BLaER1 treated with 17β-estradiol and CSF1 and Interleukin-3, amounts not matched to agents 10 nM and 100 nM (cell line): Measurements from ENCODE around the gene NHEJ1.

ENCODE experiments used
- H3K27ac ChIP-seq, 11 experiments: shearing (Covaris generic); formaldehyde crosslinking; 2 replicates each; pipeline ENCODE4 v1.8.1; 2022
- H3K27me3 ChIP-seq, 11 experiments: shearing (Covaris generic); formaldehyde crosslinking; 2 replicates each; pipeline ENCODE4 v1.8.1; 2022
- H3K36me3 ChIP-seq, 11 experiments: shearing (Covaris generic); formaldehyde crosslinking; 2 replicates each; pipeline ENCODE4 v1.8.1; 2022
- H3K4me1 ChIP-seq, 10 experiments: shearing (Covaris generic); formaldehyde crosslinking; 2 replicates each; pipeline ENCODE4 v1.8.1; 2022
- H3K4me2 ChIP-seq, 11 experiments: shearing (Covaris generic); formaldehyde crosslinking; 2 replicates each; pipeline ENCODE4 v1.8.1; 2022
- H3K4me3 ChIP-seq, 10 experiments: shearing (Covaris generic); formaldehyde crosslinking; 2 replicates each; pipeline ENCODE4 v1.8.1; 2022
- H3K9ac ChIP-seq, 11 experiments: shearing (Covaris generic); formaldehyde crosslinking; 2 replicates each; pipeline ENCODE4 v1.8.1; 2022
- H3K9me3 ChIP-seq, 11 experiments: shearing (Covaris generic); formaldehyde crosslinking; replicated peaks in 1 of 11; 2 replicates each; pipeline ENCODE4 v1.8.1; 2022
- H4K20me1 ChIP-seq, 11 experiments: shearing (Covaris generic); formaldehyde crosslinking; 2 replicates each; pipeline ENCODE4 v1.8.1; 2022
- Cebpa-rat ChIP-seq, 11 experiments: shearing (Covaris generic); IDR thresholded peaks; 2 replicates each; pipeline ENCODE4 v1.8.1; 2022

Gene NHEJ1

DNA sequence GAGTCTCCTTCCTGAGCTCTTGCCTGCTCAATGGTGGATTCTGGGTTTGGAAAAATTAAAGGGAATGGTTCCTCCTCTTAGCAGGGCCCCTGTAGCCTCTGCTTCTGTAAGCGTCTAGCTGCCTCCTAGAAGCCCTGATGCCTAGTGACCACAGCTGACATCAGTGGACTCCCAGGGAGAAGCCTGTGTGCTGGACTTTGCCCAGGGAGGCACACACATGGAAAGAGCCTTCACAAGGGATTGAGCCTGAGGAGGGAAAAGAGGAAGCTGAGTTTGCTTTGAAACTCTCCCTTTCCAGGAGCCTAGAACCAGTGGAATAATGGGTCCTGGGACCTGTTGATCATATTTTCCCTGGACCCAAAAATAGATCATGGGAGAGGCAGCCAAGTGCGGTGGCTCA lies 117.9 kb downstream of the NHEJ1 start:
- no peak for TF ChIP-seq Cebpa-rat (IDR thresholded peaks at IDR 0.05)
- Histone ChIP-seq H3K36me3 (no peaks in the 10 kb centered on the region), H3K4me1 (no peaks in the 10 kb centered on the region), H3K9me3 (no peaks in the 10 kb centered on the region), H4K20me1 (peaks cover 0 to 20% (median 0%) of the 10 kb centered on the region in 11 experiments; a peak in 6 of 22 replicates), H3K9ac (no peak overlapping the region), H3K27ac (no peak overlapping the region), H3K27me3 (peaks cover 0 to 33% (median 10%) of the 10 kb centered on the region in 11 experiments; a peak in 11 of 22 replicates), H3K4me3 (no peak overlapping the region), H3K4me2 (no peak overlapping the region)

DNA sequence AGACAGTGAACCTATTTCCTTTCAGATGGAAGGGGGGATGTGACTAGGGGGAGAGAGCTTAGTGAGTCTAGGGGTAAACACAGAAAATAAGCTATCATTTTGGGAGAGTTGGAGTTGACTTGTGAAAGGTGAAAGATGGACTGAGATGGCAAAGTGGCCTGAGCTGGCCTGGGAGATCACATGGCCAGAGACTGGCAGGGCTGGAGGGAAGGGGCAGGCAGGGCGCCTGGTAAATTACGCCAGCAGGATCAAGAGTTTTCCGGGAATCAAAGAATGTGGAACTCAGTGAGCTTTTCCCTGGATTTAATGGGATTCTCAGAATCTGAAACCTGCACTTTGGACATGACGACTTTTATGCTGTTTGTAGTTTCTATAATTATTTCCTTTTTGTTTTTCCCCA lies 118.5 kb downstream of the NHEJ1 start:
- no peak overlapping the region for H3K27ac ChIP-seq
- no peak overlapping the region for H3K9ac ChIP-seq
- H3K9me3 ChIP-seq = no peaks in the 10 kb centered on the region
- TF ChIP-seq Cebpa-rat (IDR thresholded peaks at IDR 0.05) = no peak
- no peaks in the 10 kb centered on the region for H3K36me3 ChIP-seq
- H4K20me1 ChIP-seq = peaks cover 0 to 25% (median 0%) of the 10 kb centered on the region in 11 experiments; a peak in 4 of 22 replicates
- H3K27me3 ChIP-seq = peaks cover 0 to 31% (median 10%) of the 10 kb centered on the region in 11 experiments; a peak in 10 of 22 replicates
- no peaks in the 10 kb centered on the region for H3K4me1 ChIP-seq
- no peak overlapping the region for H3K4me3 ChIP-seq
- no peak overlapping the region for H3K4me2 ChIP-seq

- Histone ChIP-seq H3K4me1 (no peaks in the 10 kb centered on the region), H3K36me3 (no peaks in the 10 kb centered on the region), H3K27ac (no peak within 1 kb of the TSS), H4K20me1 (peaks cover 0 to 29% (median 0%) of the 10 kb centered on the region in 11 experiments; a peak in 4 of 22 replicates), H3K4me3 (no peak within 1 kb of the TSS), H3K9ac (no peak within 1 kb of the TSS), H3K27me3 (peaks cover 0 to 24% (median 10%) of the 10 kb centered on the region in 11 experiments; a peak in 9 of 22 replicates), H3K4me2 (no peak within 1 kb of the TSS), H3K9me3 (no peaks in the 10 kb centered on the region)
- no peak for TF ChIP-seq Cebpa-rat (IDR thresholded peaks at IDR 0.05)
Measured at GRCh38 chr2:219041252-219041651, 119.4 kb downstream of the NHEJ1 start, which contains the start of gene CFAP65. Gene CFAP65, minus strand, starts transcription at chr2:219041516. Its CDS starts 2,468 bp downstream, at chr2:219039048.

- H3K27ac ChIP-seq = no peak overlapping the region
- no peak overlapping the region for H3K9ac ChIP-seq
- H3K4me2 ChIP-seq = no peak overlapping the region
- H3K4me3 ChIP-seq = no peak overlapping the region
- no peaks in the 10 kb centered on the region for H3K36me3 ChIP-seq
- peaks cover 0 to 32% (median 10%) of the 10 kb centered on the region in 11 experiments; a peak in 9 of 22 replicates for H3K27me3 ChIP-seq
- no peak for TF ChIP-seq Cebpa-rat (IDR thresholded peaks at IDR 0.05)
- peaks cover 0 to 29% (median 0%) of the 10 kb centered on the region in 11 experiments; a peak in 4 of 22 replicates for H4K20me1 ChIP-seq
- no peaks in the 10 kb centered on the region for H3K9me3 ChIP-seq
- H3K4me1 ChIP-seq = no peaks in the 10 kb centered on the region
Measured at GRCh38 chr2:219038600-219038999, 122.0 kb downstream of the NHEJ1 start.

DNA sequence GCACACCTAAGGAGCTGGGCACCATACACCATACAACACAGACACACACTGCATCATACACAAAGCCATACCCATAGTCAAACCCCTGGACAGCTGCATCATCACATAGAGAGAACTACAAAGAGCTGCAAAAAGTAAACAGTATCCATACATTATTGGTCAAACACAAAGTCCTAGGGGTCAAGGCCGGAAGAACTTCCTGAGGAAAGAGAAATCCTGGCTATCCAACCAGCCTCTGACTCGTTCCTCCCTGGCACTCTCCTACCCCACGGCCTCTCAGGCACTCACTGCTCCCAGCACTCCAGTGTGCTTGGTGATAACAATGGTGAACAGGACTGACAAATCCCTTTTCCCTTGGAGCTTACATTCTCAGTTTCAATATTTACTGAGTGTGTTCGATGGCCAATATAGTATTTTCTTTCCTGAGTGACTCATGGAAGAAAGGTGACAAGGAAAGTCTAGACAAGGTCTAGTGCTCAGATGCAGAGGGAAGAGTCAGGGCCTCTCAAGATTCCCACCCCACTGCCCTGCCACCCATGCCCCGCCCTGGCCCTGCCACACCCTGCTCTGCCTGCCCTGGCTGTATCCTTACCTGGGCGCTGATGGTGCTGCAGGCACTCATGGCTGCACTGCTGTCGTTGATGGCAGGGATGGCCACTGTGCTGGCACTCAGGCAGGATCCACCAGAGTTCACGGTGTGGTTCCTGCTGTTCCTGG lies 122.7 kb downstream of the NHEJ1 start:
- no peak for TF ChIP-seq Cebpa-rat (IDR thresholded peaks at IDR 0.05)
- H3K4me2 ChIP-seq = no peak overlapping the region
- no peaks in the 10 kb centered on the region for H3K4me1 ChIP-seq
- H3K27ac ChIP-seq = no peak overlapping the region
- no peak overlapping the region for H3K9ac ChIP-seq
- H3K27me3 ChIP-seq = peaks cover 0 to 32% (median 8%) of the 10 kb centered on the region in 11 experiments; a peak in 10 of 22 replicates
- no peaks in the 10 kb centered on the region for H3K36me3 ChIP-seq
- H3K4me3 ChIP-seq = no peak overlapping the region
- H3K9me3 ChIP-seq = no peaks in the 10 kb centered on the region
- peaks cover 0 to 29% (median 0%) of the 10 kb centered on the region in 11 experiments; a peak in 3 of 22 replicates for H4K20me1 ChIP-seq

GRCh38 chr2:219035942-219036341 lies 124.7 kb downstream of the NHEJ1 start:
- Histone ChIP-seq H3K27ac (no peak overlapping the region), H3K27me3 (peaks cover 0 to 27% (median 4%) of the 10 kb centered on the region in 11 experiments; a peak in 7 of 22 replicates), H3K4me2 (no peak overlapping the region), H4K20me1 (peaks cover 0 to 28% (median 0%) of the 10 kb centered on the region in 11 experiments; a peak in 3 of 22 replicates), H3K4me1 (no peaks in the 10 kb centered on the region), H3K4me3 (no peak overlapping the region), H3K9ac (no peak overlapping the region), H3K36me3 (no peaks in the 10 kb centered on the region), H3K9me3 (no peaks in the 10 kb centered on the region)
- no peak for TF ChIP-seq Cebpa-rat (IDR thresholded peaks at IDR 0.05)

DNA sequence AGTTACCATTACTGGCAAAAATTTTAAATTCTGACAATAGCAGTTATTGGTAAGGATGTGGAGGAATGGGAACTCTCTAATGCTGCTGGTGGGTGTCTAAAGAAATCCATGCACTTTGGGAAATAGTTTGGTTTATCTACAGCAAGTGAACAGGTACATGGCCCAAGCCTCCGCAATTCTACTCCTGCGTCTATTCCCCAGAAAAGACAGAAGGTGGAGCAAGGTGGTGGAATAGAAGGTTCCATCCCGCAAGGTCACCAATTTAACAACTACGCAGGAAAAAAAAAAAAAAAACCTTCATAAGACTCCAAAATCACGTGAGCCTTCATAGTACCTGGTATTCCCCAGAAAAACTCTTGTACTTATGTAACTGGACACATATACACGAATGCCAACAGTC lies 125.8 kb downstream of the NHEJ1 start:
- Histone ChIP-seq H3K4me2 (no peak overlapping the region), H3K4me3 (no peak overlapping the region), H3K36me3 (no peaks in the 10 kb centered on the region), H3K27ac (no peak overlapping the region), H3K27me3 (peaks cover 0 to 27% (median 4%) of the 10 kb centered on the region in 11 experiments; a peak in 7 of 22 replicates), H4K20me1 (peaks cover 0 to 28% (median 0%) of the 10 kb centered on the region in 11 experiments; a peak in 4 of 22 replicates), H3K9me3 (no peaks in the 10 kb centered on the region), H3K9ac (no peak overlapping the region), H3K4me1 (no peaks in the 10 kb centered on the region)
- TF ChIP-seq Cebpa-rat (IDR thresholded peaks at IDR 0.05) = no peak

- Histone ChIP-seq H3K36me3 (no peaks in the 10 kb centered on the region), H3K9me3 (no peaks in the 10 kb centered on the region), H3K9ac (no peak overlapping the region), H4K20me1 (peaks cover 0 to 35% (median 0%) of the 10 kb centered on the region in 11 experiments; a peak in 8 of 22 replicates), H3K4me1 (no peaks in the 10 kb centered on the region), H3K4me3 (no peak overlapping the region), H3K27me3 (peaks cover 0 to 27% (median 4%) of the 10 kb centered on the region in 11 experiments; a peak in 7 of 22 replicates), H3K27ac (no peak overlapping the region), H3K4me2 (no peak overlapping the region)
- no peak for TF ChIP-seq Cebpa-rat (IDR thresholded peaks at IDR 0.05)
Measured at GRCh38 chr2:219032051-219032745, 128.4 kb downstream of the NHEJ1 start.
